ENCODE results near the gene CCNA2. TPM values are rescaled to one million over a fixed set of nuclear protein-coding genes. Genes with fewer than 3 reads are reported as not detected.

CCNA2 gene
- total and polyA plus RNA-seq, 9 of the 15 experiments (the other 6 are each of a cell fraction or from before 2014, with no cell fraction given) = 37.1 to 197 (median 154) TPM

DNA sequence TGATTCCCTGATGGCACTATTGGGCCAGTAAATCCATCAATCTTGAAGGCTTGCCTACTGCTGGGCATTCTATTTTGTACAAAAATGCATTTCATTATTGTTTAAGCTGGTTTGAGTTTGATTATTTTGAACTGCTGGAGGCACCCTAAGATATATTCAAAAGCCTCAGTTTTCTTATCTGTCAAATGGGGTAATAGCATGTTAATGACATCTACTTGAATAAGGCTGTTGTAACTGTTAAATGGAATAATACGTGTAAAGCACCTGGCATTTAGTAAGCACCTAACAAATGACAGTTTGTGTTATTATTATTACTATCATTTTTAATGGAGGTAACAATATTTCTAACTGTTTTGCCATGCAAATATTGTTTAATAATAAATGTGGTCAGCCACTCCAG, 51.8 kb downstream of the CCNA2 start:
- H3K4me1 ChIP-seq (replicated peaks in 1 of 2; ENCODE audit: control insufficient read depth in 2 of 2, insufficient read depth in 2 of 2, low read length in 2 of 2) = no peaks in the 10 kb centered on the region; a peak in 1 of 5 replicates
- CTCF ChIA-PET (ENCODE audit: low intra/inter-chr PET ratio) = no interaction called here
- no peaks in the 10 kb centered on the region for H3K36me3 ChIP-seq (ENCODE audit: control insufficient read depth, insufficient read depth, low read length)
- no peak overlapping the region for H3K9ac ChIP-seq (ENCODE audit: insufficient read depth in 1 of 2, low read depth in 2 of 2, low read length in 2 of 2)
- POLR2A ChIA-PET = interaction anchor here (0.7 kb wide), 1 partner anchor 8 kb away, joined by 5 read pairs; no protein-coding TSS in a partner anchor
- H3K27ac ChIP-seq (ENCODE audit: extremely low read depth, low read depth, low read length) = no peak overlapping the region
- H3K4me3 ChIP-seq = no peak overlapping the region
- intact Hi-C loops (cut with micrococcal nuclease) = no loop called here
- in situ Hi-C loops (cut with MboI) = no loop called here
- FAIRE-seq = no peak
- no peak overlapping the region for H2AFZ ChIP-seq (ENCODE audit: low read depth, low read length)
- no peaks in the 10 kb centered on the region for H3K79me2 ChIP-seq (ENCODE audit: control insufficient read depth, insufficient read depth, low read length)
- DNase-seq (ENCODE audit: extremely low read depth in 1 of 4, low spot score in 3 of 4) = no peak
- H3K27me3 ChIP-seq (ENCODE audit: control insufficient read depth in 2 of 2, insufficient read depth in 2 of 2, low read length in 2 of 2) = peaks cover 11 to 29% of the 10 kb centered on the region in 2 experiments
- H3K4me2 ChIP-seq (ENCODE audit: insufficient read depth, low read length) = no peak overlapping the region
- no peaks in the 10 kb centered on the region for H3K9me3 ChIP-seq (replicated peaks; ENCODE audit: control insufficient read depth, insufficient read depth, low read depth, low read length)
- 8% methylated on average over 1 of the region's 1 CpG for WGBS (ENCODE audit: insufficient coverage, low coverage, missing lambda C conversion rate)
- no peak for ATAC-seq
- H4K20me1 ChIP-seq (replicated peaks; ENCODE audit: control insufficient read depth, insufficient read depth, low read length) = no peaks in the 10 kb centered on the region
- no TSS peak for BruUV-seq (replicated peaks)
- H3K9me1 ChIP-seq (ENCODE audit: control insufficient read depth, insufficient read depth, low read length) = no peaks in the 10 kb centered on the region
- TF ChIP-seq TAF15 (IDR thresholded peaks at IDR 0.05; ENCODE audit: low read depth, low read length) (no peak), RBM25 (IDR thresholded peaks at IDR 0.05; ENCODE audit: low read depth, low read length, severe bottlenecking) (peak; percentile 76), SREBF2 (CRISPR knock-in tag; IDR thresholded peaks at IDR 0.05) (no peak), ADNP (tag; IDR thresholded peaks at IDR 0.05) (peak; percentile 55; the same call in 1 of the 2 replicates)

DNA sequence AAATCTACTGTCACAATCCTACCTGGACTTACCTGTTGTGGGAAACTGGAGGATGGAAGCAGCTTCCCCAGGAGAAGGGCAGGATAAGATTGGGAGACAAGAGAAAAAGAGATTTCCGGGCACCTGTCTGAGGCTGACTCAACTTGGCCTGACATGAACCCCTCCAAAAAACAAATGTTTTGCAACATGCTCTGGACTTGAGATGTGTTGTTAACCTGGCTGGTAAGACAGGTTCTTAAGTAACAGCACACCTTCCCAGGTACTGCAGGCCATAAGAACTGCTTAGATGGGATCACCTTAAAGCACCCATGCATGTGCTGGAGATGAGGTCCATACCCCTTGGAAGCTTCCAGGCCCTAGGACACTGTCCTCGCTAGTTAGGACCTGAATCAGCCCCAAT, 54.3 kb downstream of the CCNA2 start:
- Histone ChIP-seq H3K79me2 (ENCODE audit: control insufficient read depth, insufficient read depth, low read length) (no peaks in the 10 kb centered on the region), H3K27me3 (ENCODE audit: control insufficient read depth in 2 of 2, insufficient read depth in 2 of 2, low read length in 2 of 2) (peaks cover 30 to 50% of the 10 kb centered on the region in 2 experiments), H3K9me1 (ENCODE audit: control insufficient read depth, insufficient read depth, low read length) (no peaks in the 10 kb centered on the region), H3K36me3 (ENCODE audit: control insufficient read depth, insufficient read depth, low read length) (no peaks in the 10 kb centered on the region), H3K27ac (ENCODE audit: extremely low read depth, low read depth, low read length) (no peak overlapping the region), H4K20me1 (replicated peaks; ENCODE audit: control insufficient read depth, insufficient read depth, low read length) (no peaks in the 10 kb centered on the region), H2AFZ (ENCODE audit: low read depth, low read length) (no peak overlapping the region), H3K9ac (ENCODE audit: insufficient read depth in 1 of 2, low read depth in 2 of 2, low read length in 2 of 2) (no peak overlapping the region), H3K9me3 (replicated peaks; ENCODE audit: control insufficient read depth, insufficient read depth, low read depth, low read length) (no peaks in the 10 kb centered on the region), H3K4me1 (replicated peaks in 1 of 2; ENCODE audit: control insufficient read depth in 2 of 2, insufficient read depth in 2 of 2, low read length in 2 of 2) (peaks cover 0 to 10% of the 10 kb centered on the region in 2 experiments; a peak in 3 of 5 replicates), H3K4me3 (no peak overlapping the region), H3K4me2 (ENCODE audit: insufficient read depth, low read length) (no peak overlapping the region)
- in situ Hi-C loops (cut with MboI) (no loop called here), intact Hi-C loops (cut with micrococcal nuclease) (no loop called here)
- no peak for DNase-seq (ENCODE audit: extremely low read depth in 1 of 4, low spot score in 3 of 4)
- WGBS (ENCODE audit: insufficient coverage, low coverage, missing lambda C conversion rate) = 6% methylated on average over 2 of the region's 2 CpGs
- ATAC-seq = no peak
- POLR2A ChIA-PET = no interaction called here
- BruUV-seq (replicated peaks) = no TSS peak
- TF ChIP-seq ARNT (IDR thresholded peaks at IDR 0.05) (no peak), MAFK (IDR thresholded peaks at IDR 0.05; ENCODE audit: low read length) (no peak), BRD9 (IDR thresholded peaks at IDR 0.05; ENCODE audit: low read depth, partially characterized antibody) (no peak)
- no peak for FAIRE-seq
- CTCF ChIA-PET (ENCODE audit: low intra/inter-chr PET ratio) = no interaction called here

Measured in K562 (cell line).